ENCODE data around the gene ASXL1. TPM values are rescaled to one million over a fixed set of nuclear protein-coding genes. Genes with fewer than 3 reads are reported as not detected.
A peak's percentile ranks its signal among the peaks of the same experiment; 100 is the strongest.

ASXL1 gene
- total RNA-seq, 4 donors from 2014 or later: 69.2 to 139 (median 104) TPM

DNA sequence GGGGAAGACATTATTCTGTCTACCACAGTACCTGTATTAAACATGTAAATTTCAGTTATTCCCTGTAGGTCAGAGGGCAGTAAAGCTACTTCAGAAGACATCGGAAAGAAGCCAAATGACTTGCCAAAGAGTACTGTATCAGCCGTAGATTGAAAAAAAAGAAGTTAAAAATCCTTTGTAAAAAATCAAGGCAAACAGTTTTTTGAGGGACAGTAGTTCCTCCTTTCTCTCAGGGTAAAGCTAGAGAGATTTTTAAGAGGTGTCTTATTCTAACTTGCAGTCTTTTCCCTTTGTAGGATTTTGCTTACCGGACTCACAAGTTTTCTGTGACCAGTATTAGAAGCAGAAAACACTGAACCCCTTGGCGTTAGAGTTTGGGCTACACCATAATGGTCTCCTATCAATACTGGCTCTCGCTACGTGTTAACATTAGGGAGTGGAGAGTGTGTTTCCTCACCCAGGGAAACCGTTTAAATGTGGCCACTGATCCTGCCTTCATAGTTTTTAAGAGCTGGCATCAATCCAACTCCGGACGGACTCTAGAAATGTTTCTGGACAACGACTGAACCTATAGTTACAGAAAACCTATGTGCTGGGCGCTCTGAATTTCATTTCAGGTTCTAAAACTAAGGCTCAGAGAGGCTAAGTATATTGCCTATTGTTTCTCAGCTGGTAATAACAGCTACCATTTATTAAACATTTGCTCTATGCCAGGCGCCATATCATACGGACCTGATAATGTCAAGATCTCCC lies 1.3 kb upstream of the ASXL1 start:
- DNase-seq (ENCODE audit: low spot score) (no peak), ATAC-seq (ENCODE audit: low FRiP score) (no peak)
- no peak for TF ChIP-seq CTCF (IDR thresholded peaks at IDR 0.05)

DNA sequence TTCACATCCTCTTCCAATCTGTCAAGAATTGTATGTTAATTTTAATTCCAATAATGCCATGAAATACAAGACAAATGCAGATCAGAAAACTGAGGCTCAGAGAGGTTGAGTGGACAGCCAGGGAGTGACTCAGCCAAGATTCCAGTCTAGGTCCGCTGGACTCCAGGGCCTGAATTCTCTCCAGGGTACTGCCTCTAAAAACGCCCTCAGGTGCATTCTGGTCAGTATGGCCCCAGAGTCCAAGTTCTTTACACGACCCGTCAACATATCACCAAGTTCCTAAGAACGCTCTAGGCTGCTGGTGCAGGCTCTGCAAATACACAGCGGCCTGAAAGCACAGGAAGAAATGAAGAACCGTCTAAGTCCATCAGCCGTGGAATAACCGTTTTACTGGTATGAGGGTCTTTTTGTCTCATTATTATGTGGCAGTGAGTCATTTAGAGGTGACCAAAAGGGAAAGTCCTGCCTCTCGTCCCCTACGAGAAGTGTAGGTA lies 709 bp upstream of the ASXL1 start:
- no peak for TF ChIP-seq CTCF (IDR thresholded peaks at IDR 0.05)
- peak; percentile 27 for DNase-seq (ENCODE audit: low spot score)
- peak; percentile 33 for ATAC-seq (ENCODE audit: low FRiP score)

DNA sequence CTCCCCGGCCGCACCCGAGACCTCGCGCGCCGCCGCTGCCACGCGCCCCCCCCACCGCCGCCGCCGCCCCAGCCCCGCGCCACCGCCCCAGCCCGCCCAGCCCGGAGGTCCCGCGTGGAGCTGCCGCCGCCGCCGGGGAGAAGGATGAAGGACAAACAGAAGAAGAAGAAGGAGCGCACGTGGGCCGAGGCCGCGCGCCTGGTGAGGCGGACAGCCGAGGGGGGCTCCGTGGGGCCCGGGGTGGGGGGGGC lies 426 bp downstream of the ASXL1 start:
- no peak for ATAC-seq (ENCODE audit: low FRiP score)
- no peak for DNase-seq (ENCODE audit: low spot score)
- TF ChIP-seq CTCF (IDR thresholded peaks at IDR 0.05): no peak

DNA sequence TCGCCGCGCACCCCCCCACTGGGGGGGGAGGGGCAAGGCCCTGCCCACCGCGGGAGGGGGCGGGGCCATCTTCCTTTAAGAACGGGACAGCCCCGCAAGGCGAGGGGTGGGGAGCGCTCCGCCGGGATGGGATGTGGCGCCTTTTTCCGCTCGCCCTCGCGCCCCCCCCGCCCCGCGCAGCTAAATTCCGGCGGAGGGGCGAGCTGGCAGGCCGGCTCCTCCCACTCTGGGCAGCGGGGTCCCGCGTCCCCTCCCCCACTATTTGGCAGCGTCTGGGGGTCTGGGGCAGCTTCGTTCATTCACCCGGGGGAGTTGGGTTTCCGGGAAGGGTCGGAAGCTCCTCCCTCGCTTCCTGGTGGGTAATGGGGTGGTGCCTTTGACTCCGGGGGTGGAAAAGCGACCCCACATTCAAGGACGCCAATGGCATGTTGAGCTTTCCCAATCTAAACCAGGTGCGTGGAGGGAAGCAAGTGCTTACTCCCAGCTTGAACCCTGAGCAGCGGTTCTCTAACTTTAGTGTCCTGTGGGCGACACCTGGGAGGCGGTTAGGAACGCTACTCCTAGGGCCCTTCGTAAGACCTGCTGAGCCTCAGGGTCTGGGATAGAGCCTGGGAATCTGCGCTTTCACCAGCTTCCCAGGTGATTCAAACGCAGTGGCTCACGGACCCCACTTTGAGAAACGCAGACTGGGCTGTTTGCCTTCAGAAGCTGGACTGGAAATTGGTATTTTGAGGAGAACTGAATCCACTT lies 927 bp downstream of the ASXL1 start:
- DNase-seq (ENCODE audit: low spot score): peak; percentile 64
- peak; percentile 66 for ATAC-seq (ENCODE audit: low FRiP score)
- TF ChIP-seq CTCF (IDR thresholded peaks at IDR 0.05): no peak

- ATAC-seq (ENCODE audit: low FRiP score): no peak
- no peak for TF ChIP-seq CTCF (IDR thresholded peaks at IDR 0.05)
- no peak for DNase-seq (ENCODE audit: low spot score)
Observed at GRCh38 chr20:32359633-32360332, 1.7 kb downstream of the ASXL1 start.

GRCh38 chr20:32360333-32360634 lies 2.2 kb downstream of the ASXL1 start:
- DNase-seq (ENCODE audit: low spot score) (no peak), ATAC-seq (ENCODE audit: low FRiP score) (no peak)
- no peak for TF ChIP-seq CTCF (IDR thresholded peaks at IDR 0.05)

All from omental fat pad (tissue), 4 donors.